GM18867 (cell line): ENCODE measurements around the gene TMIE.
A peak's percentile ranks its signal among the peaks of the same experiment; 100 is the strongest.
"Not testable (repeated sequence)": the region's sequence is repeated elsewhere in the genome, so short reads cannot be mapped to it uniquely, and the experiment has no call there.

ENCODE experiments used
- ATAC-seq: cut with Tn5 transposase; IDR thresholded peaks from one replicate; pipeline ENCODE4 v1.9.1; 2021; ENCODE audit warnings: mild to moderate bottlenecking, moderate library complexity; ENCODE audit not compliant: unreplicated experiment

TMIE gene

DNA sequence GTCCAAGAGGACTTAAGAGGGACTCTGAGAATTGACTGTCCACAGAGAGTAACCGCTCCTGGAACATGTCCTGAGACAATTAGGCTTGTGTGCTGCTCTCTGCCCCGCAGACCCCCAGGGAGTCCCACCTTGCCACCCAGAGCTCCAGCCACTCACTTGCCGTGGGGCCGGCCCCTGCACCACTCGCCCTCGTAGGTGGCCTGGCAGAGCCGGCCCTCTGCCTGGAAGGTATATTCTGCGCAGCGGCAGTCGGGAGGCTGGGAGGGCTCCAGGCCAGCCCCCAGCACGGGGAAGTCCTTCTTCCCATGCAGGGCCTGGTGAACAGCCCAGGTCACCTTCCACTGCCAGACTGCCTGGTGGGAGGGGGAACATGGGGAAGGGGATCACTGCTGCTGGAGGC lies 18.2 kb upstream of the TMIE start:
- no peak for ATAC-seq

DNA sequence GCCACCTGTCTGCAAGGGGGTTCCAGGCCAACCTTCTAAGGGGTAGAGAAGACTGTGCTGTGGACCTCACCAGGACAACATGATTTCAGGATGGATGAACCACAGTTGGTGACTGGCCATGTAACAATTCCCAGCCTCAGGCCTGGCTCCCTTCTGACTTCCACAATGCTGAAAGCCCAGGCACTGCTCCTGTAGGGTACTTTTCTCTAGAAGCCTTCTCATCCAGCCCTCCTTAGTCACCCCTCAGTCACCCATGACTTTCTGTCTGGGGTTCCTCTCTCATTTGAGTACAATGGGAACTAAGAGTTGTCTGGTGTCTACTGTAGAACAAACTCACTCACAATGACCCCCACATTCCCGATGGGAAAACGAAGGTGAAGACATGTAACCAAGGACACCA lies 16.3 kb upstream of the TMIE start:
- ATAC-seq, result no peak

DNA sequence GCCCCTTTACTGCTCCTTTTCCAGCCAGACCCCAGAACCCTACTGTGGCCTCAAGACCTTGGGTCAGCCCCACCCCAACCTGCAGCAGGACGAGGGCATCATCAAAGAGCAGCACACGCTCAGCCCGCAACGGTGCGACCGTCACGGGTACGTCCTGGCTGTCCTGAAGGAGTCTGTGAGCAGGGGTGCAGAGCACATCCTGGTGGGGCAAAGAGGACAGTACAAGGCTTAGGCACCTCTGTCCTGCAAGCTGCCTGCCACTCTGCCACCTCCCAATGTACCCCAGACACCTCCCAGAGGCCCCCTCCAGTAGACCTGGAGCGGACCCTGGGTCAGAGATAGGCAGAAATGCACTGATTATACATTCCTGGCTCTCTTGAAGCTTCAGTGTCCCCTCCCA lies 15.7 kb upstream of the TMIE start:
- ATAC-seq, result no peak

DNA sequence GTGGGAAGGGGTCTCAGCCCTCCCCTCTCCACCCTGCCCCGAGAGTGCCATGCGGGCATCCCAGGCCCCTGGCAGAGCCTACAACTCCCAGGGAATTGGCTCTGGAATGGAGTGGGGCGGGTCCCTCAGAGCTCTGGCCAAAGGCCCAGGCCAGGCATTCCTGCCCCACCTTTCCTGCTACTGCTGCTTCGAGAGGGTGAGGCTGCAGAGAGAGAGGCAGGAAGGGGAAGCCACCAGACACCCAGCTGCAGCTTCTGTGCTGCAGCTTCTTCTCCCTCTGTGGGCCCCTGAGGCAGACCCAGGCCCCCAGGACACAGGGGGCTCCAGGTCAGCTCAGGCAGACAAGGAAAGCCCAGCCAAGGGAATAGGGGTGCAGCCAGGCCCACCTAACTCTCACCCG lies 10.4 kb upstream of the TMIE start:
- ATAC-seq, result no peak

DNA sequence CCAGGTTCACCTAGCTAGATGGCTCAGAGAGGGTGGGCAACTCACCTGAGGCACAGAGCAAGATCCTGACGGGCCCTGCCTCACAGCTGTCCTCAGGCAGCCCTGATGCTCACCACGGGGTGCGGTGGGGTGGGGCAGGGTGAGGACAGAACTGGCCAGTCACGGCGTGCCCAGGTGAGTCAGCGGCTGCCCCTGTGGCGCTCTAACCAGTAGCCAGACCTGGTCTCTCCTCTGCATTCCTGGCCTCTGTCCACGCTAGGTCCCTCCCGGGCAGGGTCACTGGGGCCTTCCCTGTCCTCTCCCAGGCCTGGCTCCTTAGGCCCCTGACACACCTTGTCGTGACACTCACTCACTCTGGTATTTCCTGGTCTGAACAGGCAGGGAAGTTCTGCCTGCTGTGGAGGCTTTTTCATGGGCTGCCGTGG lies 8.6 kb upstream of the TMIE start:
- ATAC-seq, result no peak

DNA sequence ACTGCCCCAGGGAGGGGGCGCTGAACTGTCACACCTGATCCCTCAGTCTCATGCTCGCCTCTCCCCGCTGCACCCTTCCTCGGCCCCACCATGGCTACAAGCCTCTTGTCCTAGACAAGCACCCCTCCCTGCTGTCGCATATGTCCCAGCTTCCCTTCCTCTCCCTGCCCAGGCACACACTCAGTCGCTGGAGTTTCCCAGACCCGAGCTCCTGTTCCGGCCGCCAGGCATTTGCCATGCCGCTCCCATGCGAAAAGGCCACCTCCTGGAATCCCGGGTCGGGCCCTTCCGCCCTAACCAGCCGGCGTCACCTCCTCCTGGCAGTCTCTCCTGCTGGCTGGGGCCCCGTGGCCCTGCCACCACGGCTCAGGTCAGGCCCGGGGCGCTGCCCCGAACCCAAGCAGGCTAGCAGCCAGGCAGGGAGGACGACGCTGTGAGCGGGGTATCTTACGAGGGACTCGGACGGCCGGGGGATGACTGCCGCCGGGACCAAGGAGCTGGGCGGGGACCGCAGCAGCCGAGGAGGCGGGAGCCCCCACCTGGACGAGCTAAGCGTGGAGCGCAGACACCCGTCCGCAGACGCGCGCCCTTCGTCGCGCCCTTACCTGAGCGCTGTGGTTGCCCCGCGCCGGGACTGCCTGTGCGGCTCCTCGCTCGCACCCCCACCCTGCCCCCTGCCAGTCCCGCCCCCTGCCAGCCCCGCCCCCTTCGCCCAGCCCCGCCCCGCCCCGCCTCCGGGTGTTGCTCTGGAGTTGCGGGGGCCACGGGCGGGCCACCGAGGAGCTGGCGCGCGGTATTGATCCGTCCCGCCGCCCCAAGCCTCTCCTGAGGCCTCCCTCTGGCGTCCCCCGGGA lies 7.9 kb upstream of the TMIE start, which contains the start of gene ALS2CL:
ALS2CL (minus strand) TSS at position 642 of the 854 bp plus-strand sequence. CDS start 4,239 bp downstream, outside the sequence.
- no peak for ATAC-seq

DNA sequence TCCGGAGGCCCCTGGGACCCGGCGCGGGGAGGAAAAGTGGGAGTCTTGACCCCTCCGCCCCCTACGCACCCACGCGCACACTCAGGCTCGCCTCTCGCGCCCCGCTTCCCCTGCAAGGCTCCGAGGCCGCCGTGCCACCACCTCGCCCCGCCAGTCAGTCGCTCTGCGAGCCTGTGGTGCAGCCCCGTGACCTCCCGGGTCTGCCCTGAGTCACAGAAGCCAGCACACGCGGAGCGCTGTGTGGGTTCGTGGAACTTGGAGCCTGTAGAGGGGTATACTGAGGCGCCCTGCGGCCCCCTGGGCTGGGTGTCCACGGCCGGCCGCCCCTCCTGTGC lies 7.3 kb upstream of the TMIE start:
- no peak for ATAC-seq

DNA sequence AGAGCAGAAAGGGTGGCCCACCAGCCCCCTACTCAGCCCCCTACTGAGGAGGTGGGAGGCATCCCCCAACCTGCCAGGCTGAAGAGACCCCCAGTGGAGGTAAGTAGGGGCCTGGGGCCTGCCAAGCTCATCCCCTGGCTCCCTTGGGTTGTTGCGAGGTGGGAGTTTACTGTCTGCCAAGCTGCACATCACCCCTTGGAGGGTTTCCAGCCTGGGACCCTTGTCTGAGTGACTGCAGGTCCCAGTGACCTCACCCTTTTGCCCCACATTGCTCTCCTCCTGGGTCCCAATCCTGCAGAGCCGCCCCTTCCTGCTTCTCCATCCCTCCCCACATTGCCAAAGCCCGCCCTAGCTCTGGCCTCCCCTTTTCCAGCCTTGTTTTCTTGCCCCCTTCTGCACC lies 6.7 kb upstream of the TMIE start:
- no peak for ATAC-seq

DNA sequence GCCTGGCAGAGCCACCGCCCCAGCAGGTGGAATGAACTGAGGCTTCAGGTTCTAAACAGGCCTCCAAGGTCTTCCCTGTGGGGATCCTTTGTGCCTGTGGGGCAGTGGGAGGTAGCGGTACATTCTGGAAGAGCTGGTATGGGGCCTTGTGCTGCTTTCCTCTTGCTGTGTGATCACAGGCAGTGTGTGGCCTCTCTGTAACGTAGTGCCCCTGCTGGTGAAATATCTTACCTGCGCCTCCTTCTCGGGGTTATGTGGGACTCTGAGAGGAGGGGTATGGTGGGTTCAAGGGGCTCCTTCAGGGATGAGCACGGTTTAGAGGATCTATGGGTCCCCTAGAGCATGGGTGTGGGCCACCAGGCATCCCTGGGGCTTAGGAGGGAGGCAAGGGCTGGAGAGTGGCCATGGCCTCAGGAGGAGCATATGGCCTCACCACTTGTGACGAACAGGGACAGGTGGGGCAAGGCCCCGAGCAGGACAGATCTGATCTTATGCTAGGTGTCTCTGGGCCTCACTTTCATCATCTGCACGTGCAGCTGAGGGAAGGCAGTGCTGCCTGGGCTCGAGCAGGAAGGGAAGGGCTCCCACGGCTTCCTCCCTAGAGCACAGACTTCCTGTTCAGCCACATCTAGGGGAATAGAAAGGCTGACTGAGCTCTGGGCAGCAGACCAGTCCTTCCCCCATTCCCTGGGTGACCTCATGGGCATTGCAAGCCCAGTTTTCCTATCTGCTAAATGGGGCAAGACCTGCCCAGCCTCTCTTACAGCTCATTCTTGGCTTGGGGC lies 5.8 kb upstream of the TMIE start:
- ATAC-seq, result no peak

DNA sequence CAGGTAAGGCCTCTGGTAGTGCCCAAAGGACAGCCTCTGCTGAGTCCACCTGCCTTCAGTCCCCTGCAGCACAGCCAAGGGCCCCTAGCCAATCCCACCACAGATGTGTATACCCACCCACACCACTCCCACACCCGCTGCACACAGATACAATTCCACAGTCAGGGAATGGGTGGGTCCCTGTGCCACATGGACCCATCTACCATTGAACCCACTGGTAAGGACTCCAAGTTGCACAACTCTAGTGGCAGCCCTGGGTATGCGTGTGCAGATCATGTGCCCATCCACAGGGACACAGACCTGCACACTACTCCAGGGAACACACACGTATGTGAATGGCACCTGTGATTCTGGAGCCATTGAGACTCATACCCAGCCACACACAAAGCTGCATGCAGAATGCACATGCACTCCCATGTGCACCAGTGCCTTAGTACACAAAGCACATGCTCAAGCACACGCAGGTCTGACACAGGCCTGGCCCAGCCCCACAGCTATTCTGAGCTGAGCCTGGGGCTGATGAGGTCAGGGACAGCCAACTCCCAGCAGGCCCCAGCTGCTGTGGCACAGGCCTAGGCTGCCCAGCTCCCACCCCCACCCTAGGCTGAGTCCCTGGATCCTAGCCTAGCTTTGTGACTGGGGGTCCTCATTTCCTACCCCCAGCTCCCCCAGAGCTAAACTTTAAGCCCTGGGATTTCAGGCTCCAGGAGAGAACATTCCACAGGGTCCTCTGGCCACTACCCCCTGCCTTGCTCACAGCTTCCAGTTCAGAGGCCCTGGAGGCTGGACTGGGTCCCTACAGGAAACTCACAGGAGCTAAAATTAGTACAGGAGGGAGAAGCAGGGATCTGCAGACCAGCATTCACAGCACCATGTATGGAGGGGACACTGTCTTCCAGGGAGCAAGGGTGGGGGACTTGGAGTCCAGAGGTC lies 5.0 kb upstream of the TMIE start:
- ATAC-seq, result no peak

DNA sequence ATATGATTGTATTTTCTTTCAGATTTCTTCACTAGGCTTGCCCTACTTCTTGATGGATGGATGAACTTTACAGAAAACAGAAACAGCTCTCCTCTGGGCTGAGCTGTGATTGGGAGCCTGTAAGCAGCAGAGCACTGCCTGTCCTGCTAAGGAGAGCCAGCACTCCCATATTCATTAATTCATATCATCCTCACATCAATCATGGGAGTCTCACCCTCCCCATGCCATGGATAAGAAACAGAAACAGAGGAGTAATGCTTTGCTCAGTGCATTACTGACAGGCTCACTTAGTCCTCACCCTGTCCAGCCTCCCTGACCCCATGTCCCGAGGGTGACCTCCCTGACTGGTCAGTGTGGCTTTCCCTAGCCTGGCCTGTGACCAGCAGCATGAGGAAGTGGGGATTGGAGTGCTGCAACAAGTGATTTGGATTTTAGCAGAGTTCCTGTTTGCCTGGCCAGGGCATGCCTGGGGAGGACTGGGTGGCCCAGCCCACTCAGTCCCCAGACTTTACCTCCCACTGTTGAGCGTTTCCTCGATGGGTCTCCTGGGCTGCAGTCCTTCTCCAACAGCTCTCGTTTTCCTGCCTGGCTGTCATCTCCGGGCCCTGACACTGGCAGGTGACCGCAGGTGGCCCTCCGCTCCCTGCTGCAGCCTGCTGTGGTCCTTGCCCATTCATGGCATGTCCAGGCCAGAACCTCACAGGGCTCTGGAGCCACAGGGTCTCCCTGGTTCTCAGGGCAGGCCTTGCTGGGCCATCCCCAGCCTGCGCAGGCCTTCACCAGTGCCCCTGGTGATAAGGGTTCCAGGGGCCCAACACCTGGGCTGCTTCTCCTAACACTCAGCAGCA lies 1.3 kb upstream of the TMIE start:
- ATAC-seq, result no peak

DNA sequence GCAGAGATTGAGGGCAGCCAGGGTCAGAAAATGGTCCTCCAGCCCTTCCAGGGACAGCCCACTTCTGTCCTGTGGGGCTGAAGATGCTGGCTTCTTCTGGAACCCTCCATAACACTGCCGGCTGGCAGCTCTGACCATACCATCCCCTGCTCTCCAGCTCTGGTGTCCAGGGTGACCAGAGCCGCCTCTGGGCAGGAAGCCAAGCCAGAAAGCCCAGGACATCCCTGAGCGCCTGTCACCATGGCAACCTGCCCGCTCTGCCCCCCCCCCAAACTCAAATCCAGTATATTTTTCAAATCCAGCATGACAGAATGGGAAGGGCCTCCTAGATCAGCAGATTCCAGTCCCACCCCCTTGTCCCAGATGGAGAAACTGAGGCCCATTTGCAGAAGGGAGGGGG lies 420 bp upstream of the TMIE start:
- no peak for ATAC-seq

DNA sequence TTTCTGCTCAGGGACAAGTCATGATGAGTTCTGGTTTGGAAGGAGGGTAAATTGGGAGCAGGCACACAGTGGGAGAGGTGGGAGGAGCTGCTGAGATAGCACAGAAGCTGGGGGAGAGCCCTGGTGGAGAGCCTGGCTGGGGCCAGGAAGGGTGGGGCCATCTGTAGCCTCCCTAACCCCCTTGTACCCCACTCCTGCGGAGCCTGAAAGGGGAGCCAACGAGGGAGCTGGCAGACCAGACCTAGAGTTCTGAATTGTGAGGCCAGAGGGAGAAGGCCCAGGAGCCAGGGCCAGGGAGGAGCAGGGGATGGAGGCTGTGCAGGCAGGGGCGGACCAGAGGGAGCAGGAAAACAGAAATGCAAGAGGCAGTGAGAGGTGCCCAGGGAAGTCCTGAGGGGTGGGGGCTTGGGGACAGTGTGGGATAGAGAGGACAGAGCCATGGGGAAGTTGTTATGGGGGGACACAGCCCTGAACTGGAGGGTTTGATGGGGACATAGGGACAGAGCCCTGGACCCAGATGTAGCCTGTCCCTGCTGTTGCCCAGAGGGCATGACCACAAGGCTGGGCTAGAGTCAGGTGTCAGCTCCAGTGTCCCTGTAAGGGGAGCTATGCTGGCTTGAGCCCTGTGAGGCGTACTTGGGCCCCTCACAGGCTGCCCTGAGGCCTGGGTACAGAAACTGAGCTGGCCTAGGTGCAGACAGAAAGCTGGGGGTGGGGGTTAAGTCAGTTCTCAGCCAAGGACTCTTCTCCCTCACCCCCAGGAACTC lies 1.2 kb downstream of the TMIE start:
- ATAC-seq, result no peak

DNA sequence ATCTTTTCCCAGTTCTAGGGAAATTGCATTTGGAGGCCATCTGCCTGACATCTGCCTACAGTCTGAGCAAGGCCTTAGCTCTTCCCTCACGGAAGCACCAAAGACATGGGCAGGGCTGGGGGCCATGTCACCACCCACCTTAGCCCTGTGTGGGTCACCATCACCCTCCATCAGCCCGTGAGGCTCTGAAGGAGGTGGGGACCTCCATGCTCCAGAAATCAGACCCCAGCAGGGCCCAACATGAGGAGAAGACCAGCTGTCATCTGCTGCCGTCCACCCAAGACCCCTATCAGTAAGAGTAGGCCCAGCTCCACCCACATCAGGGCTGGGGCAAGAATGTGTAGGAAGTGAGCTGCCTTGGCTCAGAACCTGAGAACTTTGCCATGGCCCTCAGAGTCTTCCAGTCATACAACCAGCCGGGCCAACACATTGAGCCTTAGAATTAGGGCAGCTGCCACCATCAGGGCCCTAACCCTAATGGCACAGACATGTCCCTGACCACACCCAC lies 1.9 kb downstream of the TMIE start:
- ATAC-seq, result no peak

DNA sequence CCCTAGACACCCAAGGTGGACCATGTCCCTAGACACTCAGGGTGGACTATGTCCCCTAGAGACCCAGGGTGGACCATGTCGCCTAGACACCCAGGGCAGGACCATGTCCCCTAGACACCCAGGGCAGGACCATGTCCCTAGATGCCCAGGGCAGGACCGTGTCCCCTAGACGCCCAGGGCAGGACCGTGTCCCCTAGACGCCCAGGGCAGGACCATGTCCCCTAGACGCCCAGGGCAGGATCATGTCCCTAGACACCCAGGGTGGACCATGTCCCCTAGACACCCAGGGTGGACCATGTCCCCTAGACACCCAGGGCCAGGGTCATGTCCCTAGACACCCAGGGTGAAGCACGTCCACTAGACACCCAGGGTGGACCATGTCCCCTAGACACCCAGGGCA lies 3.2 kb downstream of the TMIE start:
- not testable (repeated sequence) for ATAC-seq

DNA sequence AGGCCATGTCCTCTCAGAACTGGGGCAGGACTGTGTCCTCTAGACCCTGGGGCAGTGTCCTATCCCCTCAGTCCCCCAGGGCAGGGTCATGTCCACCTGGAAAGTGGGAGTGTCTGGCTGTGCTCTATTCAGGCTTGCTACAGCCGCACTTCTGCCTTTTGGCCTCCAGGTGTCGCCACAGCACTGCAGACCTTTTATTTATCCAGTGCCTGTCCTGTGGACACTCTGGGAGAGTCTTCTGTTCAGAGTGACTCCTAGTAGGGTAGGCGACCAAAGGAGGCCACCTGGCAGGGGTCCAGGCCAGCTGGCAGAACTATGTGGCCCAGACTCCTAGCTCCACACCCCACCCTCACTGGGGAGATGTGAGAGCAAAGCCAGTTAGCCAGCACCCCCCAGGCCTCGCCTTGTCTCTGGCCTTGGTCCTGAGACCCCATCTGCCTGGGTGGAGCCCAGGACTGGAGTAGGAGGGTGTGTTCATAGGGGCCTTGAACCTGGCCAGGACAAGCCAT lies 3.9 kb downstream of the TMIE start:
- peak; percentile 58 for ATAC-seq

DNA sequence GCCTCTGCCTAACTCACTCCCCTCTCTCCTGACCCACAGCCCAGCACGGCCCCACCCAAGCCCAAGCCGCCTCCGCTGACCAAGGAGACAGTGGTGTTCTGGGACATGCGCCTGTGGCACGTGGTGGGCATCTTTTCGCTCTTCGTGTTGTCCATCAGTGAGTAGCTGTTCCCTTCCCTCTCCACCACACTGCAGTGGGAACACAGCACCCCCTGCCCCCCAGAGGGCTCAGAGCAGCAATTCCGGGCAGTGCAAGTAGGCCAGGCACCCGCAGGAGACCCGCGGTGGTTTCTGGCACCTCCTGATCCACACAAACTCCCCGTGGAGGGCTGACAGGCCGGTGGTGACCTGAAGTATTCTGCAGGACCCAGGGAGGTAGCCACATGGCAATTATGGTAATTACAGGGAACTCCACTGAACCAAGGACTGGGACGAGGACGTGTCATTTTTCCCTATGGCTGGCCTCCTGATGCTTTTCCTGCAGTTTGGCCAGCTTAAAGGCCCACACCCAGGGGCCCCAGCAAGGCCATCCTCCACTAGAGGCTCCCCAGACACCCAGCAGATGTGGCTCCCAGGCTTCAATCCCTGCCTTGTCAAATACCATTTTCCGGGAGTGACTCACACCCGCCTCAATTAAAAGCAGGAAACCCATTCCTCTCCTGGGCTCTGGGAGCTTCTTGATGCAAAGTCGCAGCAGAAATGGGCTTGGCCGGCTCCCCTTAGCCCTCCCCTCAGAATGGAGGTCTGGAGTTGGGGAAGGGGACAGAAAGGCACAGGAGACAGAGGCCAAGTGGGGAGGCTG lies 4.8 kb downstream of the TMIE start:
- ATAC-seq, result no peak
